LHCN-M2 (cell line): ENCODE measurements around the gene GPR21. TPM values are rescaled to one million over a fixed set of nuclear protein-coding genes. Genes with fewer than 3 reads are reported as not detected.

Experiments
- DNase-seq: peaks from one replicate; pipeline ENCODE4 v3.0.0-alpha.2; 2012; ENCODE audit warnings: low read depth
- total RNA-seq: library from RNA; depleted of rRNA; stranded (reverse); fragments of >200 nt; gene quantifications from 2 replicates; pipeline ENCODE4 v1.2.3, GENCODE V29; 2014

The GPR21 gene
- total RNA-seq, 1 experiment from 2014 or later: 0.11 TPM

DNA sequence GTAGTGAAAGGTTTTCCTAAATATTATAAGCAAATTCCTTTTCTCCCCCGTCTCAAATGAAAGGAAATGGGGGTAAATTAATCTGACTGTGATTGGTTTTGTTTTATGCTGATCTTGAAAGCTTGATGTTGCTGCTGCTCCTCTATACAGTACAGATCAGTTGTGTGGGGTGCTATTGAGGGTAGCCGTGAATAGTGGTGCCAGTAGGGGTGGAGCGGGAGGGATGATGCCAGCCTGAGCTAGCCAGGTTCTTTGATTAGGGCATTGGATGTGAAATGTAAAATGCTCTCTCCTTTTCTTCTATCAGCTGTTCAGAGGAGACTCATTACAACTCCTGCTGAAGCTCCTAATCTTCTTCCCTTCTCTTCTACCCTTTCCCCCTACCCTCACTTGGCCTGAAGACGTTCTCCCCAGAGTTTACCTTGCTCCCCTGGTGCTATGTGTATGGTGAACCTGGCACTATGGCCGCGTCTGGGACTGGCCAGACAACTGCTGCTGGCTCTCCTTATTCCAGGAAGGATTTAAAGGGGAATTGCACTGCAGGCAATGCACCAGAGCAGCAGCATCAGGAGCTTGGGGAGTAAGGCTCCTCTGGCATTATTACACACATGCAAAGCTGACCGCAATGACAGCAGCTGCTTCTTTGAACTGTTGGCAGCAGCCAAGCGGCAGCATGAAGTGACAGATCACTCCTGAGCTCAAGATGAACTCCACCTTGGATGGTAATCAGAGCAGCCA lies 566 bp downstream of the GPR21 start:
- DNase-seq: peak; percentile 91

GRCh38 chr9:123034881-123035510 lies 1.5 kb downstream of the GPR21 start:
- DNase-seq: no peak

DNA sequence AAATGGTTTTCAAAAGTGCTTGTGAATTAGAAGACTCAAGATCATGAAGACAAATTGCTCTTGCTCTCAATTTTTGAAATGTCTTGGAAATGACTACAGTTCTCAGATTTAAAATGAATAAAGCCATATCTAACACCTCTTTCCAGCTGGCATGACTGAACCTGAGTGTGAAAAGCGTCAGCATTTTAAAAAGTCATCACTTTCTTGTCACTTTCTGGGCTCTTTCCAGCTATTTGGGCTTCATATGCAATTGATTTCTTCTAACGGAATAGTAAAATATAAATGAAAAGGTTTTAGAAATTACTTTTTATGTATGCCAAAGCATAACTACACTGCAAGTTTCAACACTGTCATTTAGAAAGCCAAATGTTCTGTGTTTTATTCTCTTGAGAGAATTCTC lies 2.3 kb downstream of the GPR21 start:
- no peak for DNase-seq

GRCh38 chr9:123036893-123037545 lies 3.6 kb downstream of the GPR21 start:
- no peak for DNase-seq

GRCh38 chr9:123039617-123040219 lies 6.3 kb downstream of the GPR21 start:
- DNase-seq: no peak

- DNase-seq: no peak
These were observed 7.3 kb downstream of the GPR21 start for GRCh38 chr9:123040801-123041200.

- DNase-seq: no peak
These were observed 8.0 kb downstream of the GPR21 start for GRCh38 chr9:123041489-123041888.

- no peak for DNase-seq
These were observed 9.8 kb downstream of the GPR21 start for GRCh38 chr9:123043081-123043939.

DNA sequence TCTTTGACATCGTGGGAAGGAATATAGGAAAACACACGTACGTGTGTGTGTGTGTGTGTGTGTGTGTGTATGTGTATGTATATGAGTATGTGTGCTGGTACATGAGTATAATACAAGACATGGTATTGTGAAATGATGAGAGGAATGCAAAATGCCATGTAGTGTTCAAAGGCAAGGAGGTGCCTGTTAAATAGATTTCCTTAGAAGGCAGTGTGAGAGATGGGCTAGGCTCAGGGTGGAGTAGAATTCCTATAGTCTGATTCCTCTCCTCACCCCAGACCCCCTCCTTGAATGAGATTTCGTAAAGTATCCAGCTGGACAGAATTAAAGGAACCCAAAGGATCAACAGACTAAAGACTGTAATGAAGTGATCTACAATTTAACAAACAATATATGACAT lies 11.1 kb downstream of the GPR21 start:
- no peak for DNase-seq

DNA sequence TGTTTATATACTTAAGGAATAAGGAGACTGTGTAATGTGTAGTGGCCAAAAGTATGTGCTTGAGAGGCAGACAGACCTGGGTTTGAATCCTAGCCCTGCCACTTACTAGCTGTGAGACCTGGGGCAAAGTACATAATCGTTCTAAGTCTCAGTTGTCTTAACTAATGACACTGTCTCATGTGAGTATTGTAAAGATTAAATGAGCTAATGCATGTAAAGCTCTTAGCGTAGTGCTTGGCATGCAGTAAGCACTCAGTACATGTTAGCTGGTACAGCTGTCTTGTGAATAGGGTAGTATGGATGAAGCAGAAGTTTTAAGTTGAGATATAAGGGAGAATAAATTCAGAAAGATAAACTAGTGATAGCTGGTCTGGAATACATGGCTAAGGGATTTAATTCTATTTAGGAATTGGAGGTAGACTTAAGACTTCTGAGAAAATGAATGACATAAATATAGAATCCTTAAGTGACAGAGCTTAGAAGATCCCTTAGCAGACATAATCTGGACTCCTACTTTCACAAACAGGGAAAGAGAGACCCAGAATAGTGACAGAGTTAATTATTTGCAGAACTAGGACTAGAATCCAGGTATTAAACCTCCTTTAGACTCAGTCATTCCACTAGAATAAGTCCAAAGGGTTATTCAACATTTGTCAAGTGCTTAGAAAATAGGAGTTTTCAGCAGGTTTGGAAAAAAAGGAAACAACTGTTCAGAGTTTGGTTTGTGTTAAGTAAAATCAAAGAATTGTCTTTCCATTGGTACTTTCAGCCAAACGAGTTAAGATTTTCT lies 13.1 kb downstream of the GPR21 start:
- no peak for DNase-seq

- peak; percentile 28 for DNase-seq
These were observed 15.3 kb downstream of the GPR21 start for GRCh38 chr9:123048748-123049147.

GRCh38 chr9:123049589-123050222 lies 16.2 kb downstream of the GPR21 start:
- DNase-seq: peak; percentile 40

GRCh38 chr9:123053046-123053445 lies 19.6 kb downstream of the GPR21 start:
- no peak for DNase-seq

GRCh38 chr9:123053711-123054110 lies 20.2 kb downstream of the GPR21 start:
- no peak for DNase-seq

DNA sequence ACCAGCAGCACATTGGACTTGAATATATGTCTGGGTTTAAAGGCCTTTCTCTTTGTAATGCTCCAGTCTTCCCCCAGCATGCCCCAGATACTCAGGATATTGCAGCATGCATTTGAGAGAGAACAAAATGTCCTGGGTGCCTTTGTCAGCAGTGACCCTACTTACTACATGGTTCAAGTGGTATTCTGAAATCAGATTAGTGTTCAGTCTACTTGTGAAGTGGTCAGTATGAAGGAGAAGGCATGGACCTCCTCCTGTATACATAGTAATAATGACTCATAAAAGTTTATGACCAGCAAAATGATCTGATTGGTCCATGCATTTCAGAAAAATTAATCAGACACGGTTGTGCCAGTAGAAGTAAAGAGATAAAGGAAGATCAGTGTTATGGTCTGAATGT lies 25.4 kb downstream of the GPR21 start:
- peak; percentile 66 for DNase-seq

GRCh38 chr9:123059472-123060220 lies 26.2 kb downstream of the GPR21 start:
- no peak for DNase-seq

DNA sequence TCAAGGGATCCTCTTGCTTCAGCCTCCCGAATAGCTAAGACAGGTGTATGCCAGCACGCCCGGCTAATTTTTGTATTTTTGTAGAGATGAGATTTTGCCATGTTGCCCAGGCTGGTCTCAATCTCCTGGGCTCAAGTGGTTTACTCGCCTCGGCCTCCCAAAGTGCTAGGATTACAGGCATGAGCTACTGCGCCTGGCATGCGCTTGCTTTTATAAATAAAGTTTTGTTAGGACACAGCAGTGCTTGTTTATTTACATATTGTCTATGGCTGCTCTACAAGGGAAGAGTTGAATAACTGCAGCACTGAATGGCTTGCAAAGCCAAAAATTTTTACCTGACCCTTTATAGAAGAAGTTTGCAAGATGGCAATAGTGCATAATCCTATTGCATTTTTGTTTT lies 27.7 kb downstream of the GPR21 start:
- no peak for DNase-seq

GRCh38 chr9:123062351-123063176 lies 29.1 kb downstream of the GPR21 start:
- DNase-seq: no peak
